Stimulated activated CD4-positive, alpha-beta T cell treated with anti-CD3 and anti-CD28 coated beads, Interleukin-12 subunit alpha, Interleukin-12 subunit beta, amount 100 ng/mL, for 48 hours (primary cell): ENCODE data around the gene RPL23.

Source experiments
- DNase-seq, 3 donors: peaks; one replicate each; pipeline ENCODE4 v3.0.0-alpha.2; 2020; ENCODE audit warnings: low read depth in 2 of 3, low spot score in 1 of 3

The RPL23 gene

DNA sequence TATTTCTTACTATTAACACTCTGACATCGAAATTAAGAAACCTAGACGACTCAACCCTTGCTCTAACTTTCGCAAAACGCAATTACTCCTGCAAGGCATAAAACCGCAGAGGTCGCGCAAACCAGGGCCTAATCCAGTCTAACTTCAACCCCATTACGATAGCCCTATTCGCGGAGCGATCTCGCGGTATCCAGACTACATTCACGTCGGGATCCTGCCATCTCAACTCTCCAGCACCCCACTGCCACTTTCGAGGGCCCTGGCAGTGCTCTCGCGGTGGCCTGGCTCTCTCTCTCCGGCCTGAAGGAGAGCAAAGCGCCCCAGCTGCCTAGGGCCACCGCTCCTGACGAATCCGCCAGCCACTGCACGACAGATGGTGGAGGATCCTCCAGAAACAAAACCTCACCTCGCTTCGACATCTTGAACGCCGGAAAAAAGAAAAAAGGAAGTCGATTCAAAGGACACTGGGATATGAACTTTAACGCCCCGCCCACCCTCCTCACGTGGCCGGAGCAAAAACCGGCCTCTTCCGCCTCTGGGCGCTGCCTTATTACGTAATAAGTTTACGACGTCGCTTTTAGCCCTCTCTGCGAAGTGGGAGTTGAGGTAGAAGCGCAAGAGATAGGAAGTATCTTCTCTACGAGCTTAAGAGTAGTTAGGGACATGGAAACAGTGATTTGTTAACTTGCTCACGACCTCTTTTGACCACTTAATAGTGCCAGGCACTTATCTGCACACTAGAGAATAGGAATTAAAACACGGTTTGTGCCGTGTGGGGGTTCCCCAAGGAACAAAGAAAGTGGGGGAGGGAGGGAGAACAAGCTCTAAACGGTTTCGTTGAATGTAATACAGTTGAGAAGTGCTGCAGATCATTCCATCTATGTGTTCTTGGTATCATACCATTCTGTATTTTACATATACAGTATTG, at the start of gene RPL23:
Gene RPL23, minus strand, starts transcription at position 430 of the 928 bp plus-strand sequence. Its CDS starts 11 bp downstream, at position 419.
- peak; percentile 88 to 93 (median 90) for DNase-seq

DNA sequence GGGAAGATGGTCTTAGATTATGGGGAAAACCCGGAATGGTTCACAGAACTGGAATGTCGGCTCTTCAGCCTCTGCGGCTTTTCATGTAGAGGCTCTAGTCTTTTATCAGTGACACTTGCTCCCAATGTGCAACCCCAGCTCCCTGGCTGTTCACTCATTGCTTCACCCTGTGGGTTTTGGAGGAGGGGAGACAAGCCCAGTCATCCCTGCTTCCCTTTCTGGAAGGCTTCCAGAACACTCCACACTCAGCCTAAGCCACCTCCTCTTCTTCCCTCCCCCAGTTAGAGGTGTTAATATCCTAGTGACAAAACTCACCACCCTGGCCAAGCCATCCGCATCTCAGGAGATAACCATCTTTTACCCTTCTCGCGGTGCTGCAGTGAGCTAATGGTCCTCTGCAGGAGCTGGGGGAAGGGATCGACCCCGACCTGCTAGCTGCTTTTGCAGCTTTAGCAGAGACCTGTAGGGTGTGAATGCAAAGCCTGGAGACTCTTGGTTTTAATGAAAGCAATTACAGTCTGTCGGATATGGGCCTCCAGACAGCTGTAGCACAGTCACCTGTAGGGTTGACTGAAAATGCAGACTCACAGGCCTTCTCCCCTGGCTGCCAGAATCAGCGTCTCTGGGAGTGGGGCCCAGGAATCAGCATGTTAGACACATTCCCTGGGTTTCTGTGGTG, 47.6 kb upstream of the RPL23 start:
- DNase-seq, result no peak

- no peak for DNase-seq
Observed at GRCh38 chr17:38899421-38899820, 45.9 kb upstream of the RPL23 start.

GRCh38 chr17:38898812-38899348, 45.4 kb upstream of the RPL23 start:
- peak; percentile 75 to 83 (median 77) for DNase-seq

GRCh38 chr17:38898291-38898679, 44.8 kb upstream of the RPL23 start:
- no peak for DNase-seq

DNA sequence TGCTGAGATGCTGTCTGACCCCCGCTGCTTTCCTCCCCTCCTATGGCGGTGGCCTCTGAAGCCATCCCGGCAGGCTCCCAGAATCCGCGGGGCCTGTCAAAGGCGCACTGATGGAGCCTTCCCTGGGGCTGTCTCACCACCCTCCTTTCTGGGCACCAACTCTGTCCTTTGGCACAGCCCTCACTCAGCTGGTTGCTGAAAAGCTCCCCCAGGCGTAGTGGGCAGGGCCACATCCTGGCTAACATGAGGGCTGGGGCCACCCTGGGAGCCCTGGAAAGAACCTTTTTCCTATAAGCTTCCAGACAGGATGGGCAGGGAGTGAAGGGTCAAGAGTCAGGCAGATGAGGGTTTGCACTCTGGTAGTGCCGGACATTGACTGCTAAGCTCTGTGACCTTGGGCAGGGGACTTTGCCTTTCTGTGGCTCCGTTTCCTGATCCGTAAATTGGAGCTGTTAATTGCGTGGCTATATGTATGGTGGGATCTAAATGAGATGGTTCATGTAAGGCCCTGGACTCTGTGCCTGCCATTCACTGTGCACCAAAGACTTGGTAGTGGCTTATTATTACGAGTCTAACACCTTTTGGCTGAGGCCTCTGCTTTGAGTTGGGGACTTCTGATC, 44.3 kb upstream of the RPL23 start:
- DNase-seq, result no peak

GRCh38 chr17:38897176-38897575, 43.7 kb upstream of the RPL23 start:
- no peak for DNase-seq

GRCh38 chr17:38896346-38896954, 42.9 kb upstream of the RPL23 start:
- DNase-seq, result no peak

- no peak for DNase-seq
Observed at GRCh38 chr17:38894276-38894675, 40.8 kb upstream of the RPL23 start.

- DNase-seq, result peak in 1 of 3 donors; percentile 24
Observed at GRCh38 chr17:38893607-38894006, 40.1 kb upstream of the RPL23 start.

DNA sequence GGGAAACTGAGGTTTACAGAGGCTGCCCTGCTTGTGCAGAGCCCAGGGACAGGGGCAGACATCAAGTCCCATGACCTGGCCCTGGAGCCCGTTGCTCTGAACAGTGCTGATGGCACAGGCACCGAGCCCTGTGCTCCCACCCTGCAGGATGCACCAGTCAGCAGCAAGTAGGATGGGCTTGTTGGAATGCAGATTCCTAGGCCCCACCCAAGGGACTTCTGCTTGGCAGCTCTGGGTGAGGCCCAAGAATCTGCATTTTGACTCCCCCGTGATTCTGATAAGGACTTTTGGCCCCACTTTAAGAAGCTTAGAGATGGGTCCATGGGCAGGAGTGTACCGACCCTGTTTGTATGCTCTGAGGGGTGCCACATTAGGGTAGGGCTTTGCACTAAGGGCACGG, 39.6 kb upstream of the RPL23 start:
- DNase-seq, result no peak

DNA sequence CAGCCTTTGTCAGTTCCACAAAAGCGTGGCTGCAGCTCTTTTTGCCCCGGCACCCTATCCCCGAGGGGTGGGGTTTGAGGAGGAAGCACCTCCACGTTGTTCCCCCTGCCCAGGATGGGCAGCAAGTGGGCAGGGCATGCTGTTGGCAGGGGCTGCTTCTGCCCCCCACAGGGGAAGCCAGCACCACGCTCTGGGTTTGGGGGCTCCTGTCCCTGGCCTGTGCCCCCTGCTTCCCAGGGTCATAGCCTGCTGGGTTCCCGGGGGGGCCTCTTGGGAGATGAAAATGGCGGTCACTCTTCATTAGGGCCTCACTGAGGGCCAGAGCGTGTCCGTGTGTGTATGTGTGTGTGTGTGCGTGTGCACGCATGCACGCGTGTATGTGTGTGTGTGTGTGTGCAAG, 39.1 kb upstream of the RPL23 start:
- DNase-seq, result no peak

GRCh38 chr17:38892083-38892482, 38.6 kb upstream of the RPL23 start:
- no peak for DNase-seq

DNA sequence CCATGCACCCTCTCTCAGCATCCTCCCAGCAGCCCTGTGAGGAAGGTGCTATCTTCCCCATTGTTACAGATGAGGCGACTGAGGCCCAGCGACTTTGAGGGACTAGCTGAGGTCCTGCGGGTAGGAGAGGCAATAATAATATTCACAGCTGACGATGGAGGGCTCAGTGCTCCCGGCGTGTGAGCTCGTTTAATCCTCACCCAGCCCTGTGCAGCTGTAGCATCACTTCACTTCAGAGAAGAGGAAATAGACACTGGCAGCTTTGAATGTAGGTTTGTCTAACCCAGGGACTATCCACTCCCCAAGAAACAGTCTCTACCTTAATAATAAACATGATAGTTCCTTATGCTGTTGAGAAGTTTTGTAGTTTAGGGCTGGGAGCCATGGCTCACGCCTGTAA, 37.9 kb upstream of the RPL23 start:
- DNase-seq, result no peak

DNA sequence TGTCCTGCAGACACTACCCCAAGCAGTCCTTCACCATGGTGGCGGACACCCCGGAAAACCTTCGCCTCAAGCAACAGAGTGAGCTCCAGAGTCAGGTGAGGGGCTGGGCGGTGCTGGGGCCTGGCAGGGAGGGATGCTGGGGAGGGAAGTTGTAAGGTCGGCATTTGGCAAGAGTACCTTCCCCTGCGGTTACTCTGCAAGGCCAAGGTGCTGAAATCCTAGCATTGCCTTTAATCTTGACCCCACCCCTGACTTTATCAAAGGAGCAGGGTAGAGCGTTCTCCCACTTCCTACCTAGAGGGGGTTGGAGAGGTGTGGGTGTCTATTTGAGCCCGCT, 36.9 kb upstream of the RPL23 start:
- DNase-seq, result no peak

GRCh38 chr17:38889745-38890409, 36.4 kb upstream of the RPL23 start:
- no peak for DNase-seq

GRCh38 chr17:38888842-38889241, 35.3 kb upstream of the RPL23 start:
- DNase-seq, result no peak

DNA sequence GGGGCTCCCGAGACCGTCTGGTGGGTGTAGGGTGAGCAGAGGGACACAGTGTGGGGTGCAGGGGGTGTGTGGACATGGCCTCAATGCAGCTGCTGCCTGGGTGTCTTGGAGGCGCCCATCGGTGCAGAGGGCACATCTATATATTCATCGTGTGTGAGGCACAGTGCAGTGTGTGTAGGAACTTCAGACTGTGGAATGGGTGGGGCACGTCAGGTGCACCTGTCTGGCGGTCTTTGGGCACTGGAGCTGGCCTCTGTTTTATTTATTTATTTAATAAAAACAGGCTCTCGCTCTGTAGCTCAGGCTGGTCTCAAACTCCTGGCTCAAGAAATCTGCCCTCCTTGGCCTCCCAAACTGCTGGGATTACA, 33.1 kb upstream of the RPL23 start:
- no peak for DNase-seq

GRCh38 chr17:38885728-38886642, 32.5 kb upstream of the RPL23 start:
- DNase-seq, result no peak
